GM21737 (cell line): Measurements from ENCODE around the gene MTERF2.

Source experiments
- ATAC-seq: cut with Tn5 transposase; IDR thresholded peaks from one replicate; pipeline ENCODE4 v1.9.1; 2021; ENCODE audit warnings: mild to moderate bottlenecking, moderate library complexity; ENCODE audit not compliant: unreplicated experiment

The MTERF2 gene

GRCh38 chr12:106954462-106955376 is 32.2 kb downstream of the MTERF2 start:
- no peak for ATAC-seq

DNA sequence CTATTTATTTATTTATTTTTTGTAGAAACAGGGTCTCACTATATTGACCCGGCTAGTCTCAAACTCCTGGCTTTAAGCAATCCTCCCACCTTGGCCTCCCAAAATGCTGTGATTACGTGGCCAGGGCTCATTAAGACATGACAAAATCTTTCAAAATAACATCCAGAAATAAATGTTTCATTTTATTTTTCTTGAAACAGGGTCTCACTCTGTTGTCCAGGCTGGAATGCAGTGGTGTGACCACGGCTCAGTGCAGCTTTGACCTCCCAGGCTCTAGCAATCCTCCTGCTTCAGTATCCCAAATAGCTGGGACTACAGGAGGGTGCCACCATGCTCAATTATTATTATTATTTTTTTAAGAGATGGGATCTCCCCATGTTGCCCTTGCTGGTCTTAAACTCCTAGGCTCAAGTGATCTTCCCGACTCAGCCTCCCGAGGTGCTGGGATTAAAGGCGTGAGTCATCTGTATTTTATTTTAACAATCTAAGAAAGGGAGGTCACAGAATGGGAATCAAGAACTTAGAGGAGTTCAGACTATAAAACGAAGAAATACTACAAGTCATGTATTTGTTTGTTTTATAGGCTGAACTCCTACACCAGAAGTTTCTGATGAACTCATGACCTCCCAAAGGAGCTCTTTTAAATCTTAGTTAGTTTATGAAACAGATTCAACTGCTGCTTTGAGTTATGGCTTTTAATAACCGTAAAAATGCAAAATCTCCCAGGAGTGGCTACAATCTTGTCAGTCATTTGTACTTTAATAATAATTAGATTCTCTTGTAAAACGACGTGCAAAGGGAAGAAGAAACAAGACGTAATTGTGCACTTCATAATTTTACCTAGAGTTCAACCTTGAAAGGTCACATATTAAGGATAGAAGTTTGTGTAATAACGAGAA is 33.3 kb downstream of the MTERF2 start:
- no peak for ATAC-seq

DNA sequence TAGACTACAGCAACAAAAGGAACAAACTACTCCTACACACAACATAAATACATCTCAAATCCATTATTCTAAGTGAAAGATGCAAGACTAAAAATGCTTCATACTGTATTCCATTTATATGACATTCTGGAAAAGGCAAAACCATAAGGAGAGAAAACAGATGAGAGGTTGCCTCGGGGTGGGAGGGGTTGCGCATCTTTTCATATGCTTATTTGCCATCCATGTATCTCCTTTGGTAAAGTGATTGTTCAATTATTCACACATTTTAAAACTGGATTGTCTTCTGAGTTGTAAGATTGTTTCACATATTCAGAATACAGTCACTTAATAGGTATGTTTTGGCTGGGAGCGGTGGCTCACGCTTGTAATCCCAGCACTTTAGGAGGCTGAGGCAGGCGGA is 36.4 kb downstream of the MTERF2 start:
- ATAC-seq, result no peak

DNA sequence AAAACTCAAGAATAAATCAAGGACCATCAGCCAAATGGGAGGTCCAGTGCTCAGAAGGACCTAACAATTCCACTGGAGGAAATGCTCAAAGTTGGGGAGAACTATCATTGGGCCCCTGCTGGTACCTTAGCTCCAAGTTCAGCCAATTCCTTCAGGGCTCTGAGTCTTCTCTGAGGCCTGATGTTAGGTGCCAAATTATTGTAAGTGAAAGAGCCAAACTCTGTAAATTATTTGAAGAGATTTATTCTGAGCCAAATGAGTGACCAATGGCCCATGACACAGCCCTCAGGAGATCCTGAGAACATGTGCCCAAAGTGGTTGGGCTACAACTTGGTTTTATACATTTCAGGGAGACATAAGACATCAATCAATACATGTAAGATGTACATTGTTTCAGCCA is 39.5 kb downstream of the MTERF2 start:
- ATAC-seq, result no peak

DNA sequence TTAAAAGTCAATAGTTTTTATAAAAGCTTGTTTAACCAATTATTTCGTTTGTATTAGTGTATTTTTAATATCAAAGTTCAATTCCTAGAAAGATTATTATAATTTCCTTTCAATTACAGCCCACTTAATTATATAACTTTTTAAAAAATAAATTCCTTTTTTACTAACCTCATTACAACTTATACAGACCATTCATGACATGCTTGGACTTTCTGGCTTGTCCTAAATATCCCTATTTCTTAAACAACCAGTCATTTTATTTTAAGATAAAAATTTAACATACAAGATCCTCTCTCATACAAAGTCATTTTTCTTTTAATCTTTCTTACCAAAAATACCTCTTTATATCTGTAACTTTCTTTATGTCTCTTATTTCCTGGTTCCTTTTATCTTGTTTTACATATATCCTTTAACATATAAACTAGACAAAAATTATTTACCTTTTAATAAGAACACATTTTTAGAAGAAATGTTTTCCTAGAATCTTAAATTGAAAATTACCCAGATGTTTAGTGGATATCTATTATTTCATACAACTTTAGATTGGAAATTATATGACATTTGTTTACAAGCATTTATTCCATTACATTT is 41.6 kb downstream of the MTERF2 start:
- ATAC-seq, result no peak

DNA sequence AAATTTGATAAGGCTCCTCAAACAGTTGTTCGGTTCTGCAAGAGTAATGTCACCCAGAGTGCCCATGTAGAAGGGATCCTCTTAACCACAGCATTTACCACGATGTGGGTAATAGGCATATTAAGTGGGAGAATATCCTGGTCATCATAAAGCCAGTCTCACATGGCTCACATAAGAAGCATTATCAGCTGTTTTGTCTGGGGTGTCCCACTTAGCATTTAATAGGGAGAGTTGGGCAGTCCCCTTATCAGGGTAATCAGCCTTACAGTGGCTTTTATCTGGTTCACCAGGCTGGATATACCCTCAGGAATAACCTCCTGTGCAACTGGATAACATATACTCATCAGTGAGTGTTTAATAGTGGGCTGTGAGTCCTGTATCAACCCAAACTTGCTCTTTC is 44.2 kb downstream of the MTERF2 start:
- ATAC-seq, result no peak

DNA sequence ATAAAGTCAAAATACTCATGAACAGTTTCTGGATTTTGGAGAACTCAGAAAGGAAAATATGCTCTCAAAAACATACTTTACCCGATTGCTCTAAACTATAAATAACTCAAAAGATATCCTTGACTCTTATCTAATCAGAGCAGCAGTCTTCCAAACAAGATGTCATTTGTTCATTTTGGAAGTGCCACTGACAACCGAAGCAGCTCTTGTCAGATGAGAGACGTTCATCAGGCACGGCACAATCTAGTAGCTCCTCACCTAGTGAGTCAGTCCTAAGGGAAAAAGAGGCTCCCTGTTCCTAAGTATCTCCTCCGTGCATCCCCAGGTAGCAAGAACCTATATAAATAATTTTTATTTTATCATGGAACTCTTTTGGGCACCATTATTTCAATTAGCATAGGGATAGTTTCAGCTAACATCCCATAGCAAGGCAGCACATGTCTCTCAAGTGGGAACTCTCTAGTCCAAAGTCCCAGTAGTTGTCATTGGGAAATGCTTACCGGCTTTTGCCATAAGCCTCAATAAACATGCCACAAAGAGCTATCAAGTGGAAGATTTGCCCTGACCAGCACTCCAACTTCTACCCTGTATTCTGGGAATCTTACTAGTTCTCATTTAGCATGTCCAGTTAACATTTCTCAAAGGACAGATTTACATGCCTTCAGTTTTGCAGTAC is 45.3 kb downstream of the MTERF2 start:
- no peak for ATAC-seq

DNA sequence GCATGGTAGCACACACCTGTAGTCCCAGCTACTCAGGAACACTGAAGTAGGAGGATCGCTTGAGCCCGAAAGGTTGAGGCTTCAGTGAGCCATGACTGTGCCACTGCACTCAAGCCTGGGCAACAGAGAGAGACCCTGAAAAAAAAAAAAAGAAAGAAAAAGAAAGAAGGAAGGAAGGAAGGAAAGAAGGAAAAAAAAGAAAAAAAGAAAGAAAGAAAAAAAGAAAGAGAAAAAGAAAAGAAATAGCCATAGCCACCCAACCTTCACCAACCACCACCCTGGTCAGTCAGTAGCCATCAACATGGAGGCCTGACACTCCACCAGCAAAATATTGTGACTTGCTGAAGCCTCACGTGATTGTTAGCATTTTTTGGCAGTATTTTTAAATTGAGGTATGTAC is 52.7 kb downstream of the MTERF2 start:
- no peak for ATAC-seq
